Nephron progenitor cell (in vitro differentiated cells): Measurements from ENCODE around the gene WARS2.

Source experiments
- DNase-seq: peaks from one replicate; pipeline ENCODE4 v3.0.0; 2021
- H3K27ac Mint-ChIP-seq: 2 replicates; pipeline ENCODE4 v1.8.0; 2021; ENCODE audit warnings: mild to moderate bottlenecking, moderate library complexity, mixed read lengths
- H3K27me3 Mint-ChIP-seq: 2 replicates; pipeline ENCODE4 v1.8.0; 2021; ENCODE audit warnings: mild to moderate bottlenecking, low read depth, mixed read lengths; ENCODE audit not compliant: poor library complexity
- H3K36me3 Mint-ChIP-seq: 2 replicates; pipeline ENCODE4 v1.8.0; 2021; ENCODE audit warnings: low read depth, mixed read lengths
- H3K4me1 Mint-ChIP-seq: 2 replicates; pipeline ENCODE4 v1.8.0; 2021; ENCODE audit warnings: mixed read lengths
- H3K4me3 Mint-ChIP-seq: 2 replicates; pipeline ENCODE4 v1.8.0; 2021; ENCODE audit warnings: mild to moderate bottlenecking, moderate library complexity, mixed read lengths
- H3K9me3 Mint-ChIP-seq: 2 replicates; pipeline ENCODE4 v1.8.0; 2021; ENCODE audit warnings: mild to moderate bottlenecking, moderate library complexity, mixed read lengths
- CTCF ChIP-seq: fragments of 200-600 bp; sonication (generic); IDR thresholded peaks from 2 replicates; pipeline ENCODE4 v1.5.0; 2021; ENCODE audit warnings: antibody characterized with exemption

The WARS2 gene

GRCh38 chr1:119115736-119116135 lies 24.7 kb downstream of the WARS2 start:
- no peak for DNase-seq
- peak overlapping the region; percentile 21 for H3K27ac Mint-ChIP-seq
- TF ChIP-seq CTCF: no peak
- H3K36me3 Mint-ChIP-seq: peaks cover 12% of the 10 kb centered on the region
- peaks cover 18% of the 10 kb centered on the region for H3K9me3 Mint-ChIP-seq
- H3K27me3 Mint-ChIP-seq: no peaks in the 10 kb centered on the region
- peaks cover 9% of the 10 kb centered on the region for H3K4me1 Mint-ChIP-seq
- no peak overlapping the region for H3K4me3 Mint-ChIP-seq

DNA sequence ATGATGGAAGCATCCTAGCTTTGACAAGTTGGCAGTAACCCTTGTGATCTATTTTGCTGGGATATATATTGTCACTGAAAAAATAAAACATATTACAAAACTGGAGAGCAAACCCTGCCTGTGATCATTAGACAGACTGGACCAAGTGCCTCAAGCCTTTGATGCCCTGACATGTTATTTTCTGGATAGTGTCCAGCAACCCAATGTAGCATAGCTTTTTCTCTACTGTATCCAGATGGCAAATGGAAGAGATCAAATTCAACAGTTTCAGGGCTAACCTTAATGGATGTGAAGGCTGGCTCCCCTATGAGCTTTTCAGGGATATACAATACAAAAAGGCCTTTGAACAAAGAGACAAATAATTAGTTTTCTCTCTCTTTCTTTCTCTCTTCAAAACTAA lies 25.1 kb downstream of the WARS2 start:
- Mint-ChIP-seq H3K4me1 (peaks cover 9% of the 10 kb centered on the region), H3K27me3 (no peaks in the 10 kb centered on the region), H3K4me3 (no peak overlapping the region), H3K9me3 (peaks cover 13% of the 10 kb centered on the region), H3K27ac (no peak overlapping the region), H3K36me3 (peaks cover 8% of the 10 kb centered on the region)
- DNase-seq: no peak
- TF ChIP-seq CTCF: no peak

- Mint-ChIP-seq H3K9me3 (peaks cover 8% of the 10 kb centered on the region), H3K27ac (no peak overlapping the region), H3K27me3 (no peaks in the 10 kb centered on the region), H3K36me3 (peaks cover 2% of the 10 kb centered on the region), H3K4me3 (no peak overlapping the region), H3K4me1 (peaks cover 9% of the 10 kb centered on the region)
- no peak for TF ChIP-seq CTCF
- DNase-seq: no peak
These were observed 25.7 kb downstream of the WARS2 start for GRCh38 chr1:119114786-119115185.

DNA sequence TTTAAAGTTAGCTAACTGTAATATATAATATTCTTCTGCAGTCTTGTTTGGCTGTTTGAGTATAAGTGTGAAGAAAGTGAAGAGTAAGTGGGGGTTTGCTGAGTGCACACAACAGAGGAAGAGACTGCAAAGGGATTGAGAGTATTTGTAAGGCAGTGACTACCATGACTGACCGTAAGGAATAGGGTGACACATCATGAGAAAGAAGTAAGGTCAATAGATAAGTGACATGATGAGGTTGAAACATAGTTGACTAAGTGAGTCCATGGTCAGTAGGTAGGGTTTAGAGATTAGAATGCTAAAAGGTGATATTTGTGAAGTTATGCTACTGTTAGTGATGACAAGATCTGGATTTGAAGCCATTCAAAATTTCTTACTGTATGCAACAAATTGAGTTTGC lies 27.7 kb downstream of the WARS2 start:
- Mint-ChIP-seq H3K36me3 (no peaks in the 10 kb centered on the region), H3K27me3 (no peaks in the 10 kb centered on the region), H3K4me1 (peaks cover 9% of the 10 kb centered on the region), H3K27ac (no peak overlapping the region), H3K4me3 (no peak overlapping the region), H3K9me3 (no peaks in the 10 kb centered on the region)
- no peak for TF ChIP-seq CTCF
- DNase-seq: no peak

- Mint-ChIP-seq H3K27ac (no peak overlapping the region), H3K27me3 (peaks cover under 1% of the 10 kb centered on the region), H3K4me3 (no peak overlapping the region), H3K9me3 (no peaks in the 10 kb centered on the region), H3K36me3 (no peaks in the 10 kb centered on the region), H3K4me1 (peaks cover 9% of the 10 kb centered on the region)
- no peak for DNase-seq
- no peak for TF ChIP-seq CTCF
These were observed 28.2 kb downstream of the WARS2 start for GRCh38 chr1:119112244-119112643.

DNA sequence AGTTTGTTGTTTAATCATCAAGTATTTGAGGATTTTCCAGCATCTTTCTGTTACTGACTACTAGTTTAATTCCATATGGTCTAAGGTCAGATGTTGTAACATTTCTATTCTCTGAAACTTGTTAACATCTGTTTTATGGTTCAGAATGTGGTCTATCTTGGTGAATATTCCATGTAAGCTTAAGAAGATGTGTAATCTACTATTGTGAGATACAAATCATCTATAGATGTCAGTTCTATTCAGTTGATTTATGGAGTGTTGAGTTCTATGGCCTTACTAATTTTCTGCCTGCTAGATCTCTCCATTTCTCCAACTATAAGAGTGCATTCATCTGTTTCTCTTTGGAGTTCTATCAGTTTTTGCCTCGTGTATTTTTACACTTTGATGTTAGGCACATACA lies 31.5 kb downstream of the WARS2 start:
- no peak overlapping the region for H3K4me3 Mint-ChIP-seq
- H3K27ac Mint-ChIP-seq: no peak overlapping the region
- H3K9me3 Mint-ChIP-seq: no peaks in the 10 kb centered on the region
- no peaks in the 10 kb centered on the region for H3K4me1 Mint-ChIP-seq
- H3K27me3 Mint-ChIP-seq: peaks cover 3% of the 10 kb centered on the region
- H3K36me3 Mint-ChIP-seq: no peaks in the 10 kb centered on the region
- DNase-seq: no peak
- TF ChIP-seq CTCF: no peak
